Neural cell (in vitro differentiated cells): ENCODE results near the gene GPR84. TPM values are rescaled to one million over a fixed set of nuclear protein-coding genes. Genes with fewer than 3 reads are reported as not detected.

Experiments used
- H2AFZ ChIP-seq: fragments of 200-600, 300-800 bp; sonication (generic), shearing (Covaris generic); 2 replicates; pipeline ENCODE4 v1.6.0; 2014; ENCODE audit warnings: low read depth, mild to moderate bottlenecking, antibody characterized with exemption, low read length, moderate library complexity
- H3F3A ChIP-seq: fragments of 200-600 bp; shearing (Covaris generic); 2 replicates; pipeline ENCODE4 v1.6.1; 2016; ENCODE audit warnings: mild to moderate bottlenecking, moderate library complexity, mixed read lengths, antibody characterized with exemption, low read length; ENCODE audit not compliant: insufficient read depth, poor library complexity, severe bottlenecking
- H3K27ac ChIP-seq: fragments of 200-600, 300-800 bp; sonication (generic), shearing (Covaris generic); 2 replicates; pipeline ENCODE4 v1.5.1; 2014; ENCODE audit warnings: mild to moderate bottlenecking, low read length, moderate library complexity
- H3K27me3 ChIP-seq: fragments of 300-800, 200-600 bp; sonication (generic), shearing (Covaris generic); 2 replicates; pipeline ENCODE4 v1.6.0; 2014; ENCODE audit warnings: mild to moderate bottlenecking, low read depth, low read length, moderate library complexity; ENCODE audit not compliant: insufficient read depth
- H3K36me3 ChIP-seq: fragments of 300-800, 200-600 bp; sonication (generic), shearing (Covaris generic); 2 replicates; pipeline ENCODE4 v1.5.1; 2014; ENCODE audit warnings: mild to moderate bottlenecking, antibody characterized with exemption, low read length, moderate library complexity; ENCODE audit not compliant: insufficient read depth
- H3K4me2 ChIP-seq: fragments of 300-800, 200-600 bp; sonication (generic), shearing (Covaris generic); 2 replicates; pipeline ENCODE4 v1.6.0; 2014; ENCODE audit warnings: mild to moderate bottlenecking, low read length
- H3K4me3 ChIP-seq: fragments of 300-800, 200-600 bp; sonication (generic), shearing (Covaris generic); 2 replicates; pipeline ENCODE4 v1.5.1; 2014; ENCODE audit warnings: mild to moderate bottlenecking, low read length, moderate library complexity
- H3K79me2 ChIP-seq: fragments of 200-600 bp; shearing (Covaris generic); replicated peaks from 2 replicates; pipeline ENCODE4 v1.6.0; 2014; ENCODE audit warnings: mild to moderate bottlenecking, low read length, moderate library complexity; ENCODE audit not compliant: insufficient read depth
- H3K9ac ChIP-seq: fragments of 300-800, 200-600 bp; sonication (generic), shearing (Covaris generic); 2 replicates; pipeline ENCODE4 v1.6.1; 2016; ENCODE audit warnings: mild to moderate bottlenecking, low read length, mixed read lengths
- H3K9me2 ChIP-seq: fragments of 200-600 bp; shearing (Covaris generic); 2 replicates; pipeline ENCODE4 v1.6.1; 2016; ENCODE audit warnings: mild to moderate bottlenecking, low read length, mixed read lengths; ENCODE audit not compliant: insufficient read depth
- H3K9me3 ChIP-seq: fragments of 200-600, 300-800 bp; sonication (generic), shearing (Covaris generic); 2 replicates; pipeline ENCODE4 v1.6.1; 2016; ENCODE audit warnings: mild to moderate bottlenecking, mixed run types, low read length, moderate library complexity, mixed read lengths
- H4K20me1 ChIP-seq: fragments of 200-600 bp; shearing (Covaris generic); 2 replicates; pipeline ENCODE4 v1.6.1; 2016; ENCODE audit warnings: mild to moderate bottlenecking, mixed run types; ENCODE audit not compliant: insufficient read depth
- EP300 ChIP-seq: fragments of 450-650 bp; conservative IDR thresholded peaks from 2 replicates; pipeline ENCODE4 v1.6.1; 2014; ENCODE audit warnings: antibody characterized with exemption, mild to moderate bottlenecking, moderate library complexity; ENCODE audit not compliant: poor library complexity, severe bottlenecking
- EZH2 ChIP-seq: fragments of 200-600, 300-800 bp; shearing (Covaris generic), sonication (generic); IDR thresholded peaks from 2 replicates; pipeline ENCODE4 v1.6.1; 2014; ENCODE audit warnings: antibody characterized with exemption, low read length, borderline replicate concordance, mild to moderate bottlenecking; ENCODE audit not compliant: insufficient read depth, poor library complexity, severe bottlenecking
- MXI1 ChIP-seq: fragments of 450-650 bp; conservative IDR thresholded peaks from 2 replicates; pipeline ENCODE4 v1.6.1; 2014; ENCODE audit warnings: antibody characterized with exemption, mild to moderate bottlenecking; ENCODE audit not compliant: poor library complexity, severe bottlenecking
- POLR2AphosphoS5 ChIP-seq: IDR thresholded peaks from 2 replicates; pipeline ENCODE4 v1.6.1; 2012
- RAD21 ChIP-seq: fragments of 450-650 bp; conservative IDR thresholded peaks from 2 replicates; pipeline ENCODE4 v1.6.1; 2014; ENCODE audit warnings: antibody characterized with exemption, mild to moderate bottlenecking, moderate library complexity
- SMC3 ChIP-seq: fragments of 450-650 bp; conservative IDR thresholded peaks from 2 replicates; pipeline ENCODE4 v1.6.1; 2014; ENCODE audit warnings: antibody characterized with exemption, mild to moderate bottlenecking, moderate library complexity; ENCODE audit not compliant: poor library complexity
- TAF1 ChIP-seq: IDR thresholded peaks from 2 replicates; pipeline ENCODE4 v1.6.1; 2012; ENCODE audit warnings: low read depth
- polyA minus RNA-seq: library from RNA; depleted of rRNA, polyadenylated mRNA; stranded (reverse); fragments of >200 nt; gene quantifications from 2 replicates; pipeline ENCODE4 v1.2.3, GENCODE V29; 2014
- polyA plus RNA-seq: library from polyadenylated mRNA; depleted of rRNA; stranded (reverse); fragments of >200 nt; gene quantifications from 2 replicates; pipeline ENCODE4 v1.2.3, GENCODE V29; 2014
- TF ChIP-seq, protein P1 (sequence below): IDR thresholded peaks from 2 replicates; pipeline ENCODE4 v1.6.1; 2012; ENCODE audit warnings: borderline replicate concordance
- TF ChIP-seq, protein P2 (sequence below): fragments of 450-650 bp; IDR thresholded peaks from 2 replicates; pipeline ENCODE4 v1.5.1; 2014; ENCODE audit warnings: antibody characterized with exemption, mild to moderate bottlenecking, moderate library complexity; ENCODE audit not compliant: poor library complexity, severe bottlenecking

Gene GPR84
- not detected in 2 replicates for polyA plus RNA-seq
- polyA minus RNA-seq: not detected in 2 replicates

DNA sequence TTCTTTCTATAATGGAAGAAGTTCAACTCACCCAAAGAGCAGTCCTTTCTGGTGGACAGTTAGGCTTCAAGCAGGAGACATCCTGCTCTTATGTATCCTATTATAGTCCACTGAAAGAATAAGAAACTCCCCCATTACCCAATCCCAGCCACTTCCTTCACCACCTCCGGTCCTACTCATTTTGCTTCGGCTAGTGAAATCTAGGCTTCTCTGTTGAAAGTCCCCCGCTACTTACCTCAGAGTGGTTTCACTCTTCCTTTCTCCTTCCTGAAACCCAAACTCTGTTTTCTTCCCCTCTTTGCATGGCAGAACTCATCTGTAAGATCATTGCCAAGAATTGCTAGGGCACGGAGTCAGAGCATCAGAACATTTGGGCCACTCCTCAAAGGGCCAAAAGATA is at the start of gene GPR84:
TSS of gene GPR84 (minus strand) at position 74 of the 400 bp plus-strand sequence. CDS start 635 bp downstream, outside the sequence.
- no peak within 1 kb of the TSS for H2AFZ ChIP-seq
- no peaks in the 10 kb centered on the region for H3K79me2 ChIP-seq
- H3K4me2 ChIP-seq: no peak within 1 kb of the TSS
- no peak within 1 kb of the TSS for H3K4me3 ChIP-seq
- H3K27ac ChIP-seq: no peak within 1 kb of the TSS
- H3K9me2 ChIP-seq: no peaks in the 10 kb centered on the region
- H3F3A ChIP-seq: peaks cover 4% of the 10 kb centered on the region
- TF ChIP-seq POLR2AphosphoS5: no peak
- no peak for TF ChIP-seq SMC3
- TF ChIP-seq RAD21: no peak
- TF ChIP-seq EZH2: no peak
- no peak for TF ChIP-seq TAF1
- no peak for TF ChIP-seq MXI1
- TF ChIP-seq EP300: no peak
- TF ChIP-seq, protein P1, sequence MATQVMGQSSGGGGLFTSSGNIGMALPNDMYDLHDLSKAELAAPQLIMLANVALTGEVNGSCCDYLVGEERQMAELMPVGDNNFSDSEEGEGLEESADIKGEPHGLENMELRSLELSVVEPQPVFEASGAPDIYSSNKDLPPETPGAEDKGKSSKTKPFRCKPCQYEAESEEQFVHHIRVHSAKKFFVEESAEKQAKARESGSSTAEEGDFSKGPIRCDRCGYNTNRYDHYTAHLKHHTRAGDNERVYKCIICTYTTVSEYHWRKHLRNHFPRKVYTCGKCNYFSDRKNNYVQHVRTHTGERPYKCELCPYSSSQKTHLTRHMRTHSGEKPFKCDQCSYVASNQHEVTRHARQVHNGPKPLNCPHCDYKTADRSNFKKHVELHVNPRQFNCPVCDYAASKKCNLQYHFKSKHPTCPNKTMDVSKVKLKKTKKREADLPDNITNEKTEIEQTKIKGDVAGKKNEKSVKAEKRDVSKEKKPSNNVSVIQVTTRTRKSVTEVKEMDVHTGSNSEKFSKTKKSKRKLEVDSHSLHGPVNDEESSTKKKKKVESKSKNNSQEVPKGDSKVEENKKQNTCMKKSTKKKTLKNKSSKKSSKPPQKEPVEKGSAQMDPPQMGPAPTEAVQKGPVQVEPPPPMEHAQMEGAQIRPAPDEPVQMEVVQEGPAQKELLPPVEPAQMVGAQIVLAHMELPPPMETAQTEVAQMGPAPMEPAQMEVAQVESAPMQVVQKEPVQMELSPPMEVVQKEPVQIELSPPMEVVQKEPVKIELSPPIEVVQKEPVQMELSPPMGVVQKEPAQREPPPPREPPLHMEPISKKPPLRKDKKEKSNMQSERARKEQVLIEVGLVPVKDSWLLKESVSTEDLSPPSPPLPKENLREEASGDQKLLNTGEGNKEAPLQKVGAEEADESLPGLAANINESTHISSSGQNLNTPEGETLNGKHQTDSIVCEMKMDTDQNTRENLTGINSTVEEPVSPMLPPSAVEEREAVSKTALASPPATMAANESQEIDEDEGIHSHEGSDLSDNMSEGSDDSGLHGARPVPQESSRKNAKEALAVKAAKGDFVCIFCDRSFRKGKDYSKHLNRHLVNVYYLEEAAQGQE: no peak
- TF ChIP-seq, protein P2, sequence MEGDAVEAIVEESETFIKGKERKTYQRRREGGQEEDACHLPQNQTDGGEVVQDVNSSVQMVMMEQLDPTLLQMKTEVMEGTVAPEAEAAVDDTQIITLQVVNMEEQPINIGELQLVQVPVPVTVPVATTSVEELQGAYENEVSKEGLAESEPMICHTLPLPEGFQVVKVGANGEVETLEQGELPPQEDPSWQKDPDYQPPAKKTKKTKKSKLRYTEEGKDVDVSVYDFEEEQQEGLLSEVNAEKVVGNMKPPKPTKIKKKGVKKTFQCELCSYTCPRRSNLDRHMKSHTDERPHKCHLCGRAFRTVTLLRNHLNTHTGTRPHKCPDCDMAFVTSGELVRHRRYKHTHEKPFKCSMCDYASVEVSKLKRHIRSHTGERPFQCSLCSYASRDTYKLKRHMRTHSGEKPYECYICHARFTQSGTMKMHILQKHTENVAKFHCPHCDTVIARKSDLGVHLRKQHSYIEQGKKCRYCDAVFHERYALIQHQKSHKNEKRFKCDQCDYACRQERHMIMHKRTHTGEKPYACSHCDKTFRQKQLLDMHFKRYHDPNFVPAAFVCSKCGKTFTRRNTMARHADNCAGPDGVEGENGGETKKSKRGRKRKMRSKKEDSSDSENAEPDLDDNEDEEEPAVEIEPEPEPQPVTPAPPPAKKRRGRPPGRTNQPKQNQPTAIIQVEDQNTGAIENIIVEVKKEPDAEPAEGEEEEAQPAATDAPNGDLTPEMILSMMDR: no peak
- H4K20me1 ChIP-seq: no peaks in the 10 kb centered on the region
- H3K36me3 ChIP-seq: no peaks in the 10 kb centered on the region
- no peaks in the 10 kb centered on the region for H3K9me3 ChIP-seq
- no peak within 1 kb of the TSS for H3K9ac ChIP-seq
- H3K27me3 ChIP-seq: no peaks in the 10 kb centered on the region

DNA sequence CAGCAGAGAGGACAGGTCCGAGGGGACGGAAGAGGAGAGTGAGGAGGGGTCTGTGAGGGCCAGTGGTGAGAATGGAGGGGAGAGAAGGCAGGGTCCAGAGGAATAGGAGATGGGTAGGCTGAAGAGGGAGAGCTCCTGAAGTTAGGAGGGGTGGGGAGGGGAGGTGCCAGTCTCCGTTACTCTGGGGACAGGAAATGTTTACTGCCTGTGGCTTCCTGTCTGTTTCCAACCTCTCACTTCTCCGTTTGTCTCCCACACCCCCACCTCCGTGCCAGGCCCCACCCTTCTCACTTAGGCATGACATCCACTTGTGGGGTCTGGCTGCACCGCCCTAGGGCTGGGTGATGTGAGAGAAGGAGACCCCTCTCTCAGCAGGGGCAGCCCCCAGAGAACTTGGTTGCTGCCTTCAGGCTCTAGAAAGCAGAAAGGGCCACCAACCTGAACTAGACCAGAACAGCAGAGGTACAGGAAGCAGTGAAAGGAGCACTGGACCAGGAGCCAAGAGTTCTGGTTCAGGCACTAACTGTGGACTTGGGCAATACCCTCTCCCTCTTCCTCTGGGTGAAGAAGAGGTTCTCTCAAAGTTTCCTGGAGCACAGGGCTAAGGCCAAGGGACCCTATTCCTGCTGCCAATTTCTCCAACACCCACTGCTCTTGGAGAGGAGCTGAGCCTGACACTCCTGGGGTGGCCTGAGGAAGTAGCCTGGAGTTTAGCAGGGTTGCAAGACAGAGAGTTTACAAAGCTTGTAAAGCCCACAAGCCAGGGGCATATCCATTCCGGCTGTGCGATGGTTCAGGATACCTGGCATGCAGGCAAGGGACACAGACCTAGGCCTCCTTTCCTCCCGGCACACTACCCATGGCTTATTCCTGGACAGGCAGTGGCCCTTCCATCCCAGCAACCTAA is 49.3 kb upstream of the GPR84 start:
- Histone ChIP-seq H3K36me3 (no peaks in the 10 kb centered on the region), H3K9ac (no peak overlapping the region), H3K27ac (no peak overlapping the region)

More for the DNA sequence above, 49.3 kb upstream of the GPR84 start:
- Histone ChIP-seq H3F3A (no peaks in the 10 kb centered on the region), H4K20me1 (no peaks in the 10 kb centered on the region), H3K27me3 (peaks cover 12% of the 10 kb centered on the region), H3K4me2 (no peak overlapping the region), H2AFZ (no peak overlapping the region), H3K9me2 (no peaks in the 10 kb centered on the region), H3K79me2 (no peaks in the 10 kb centered on the region), H3K4me3 (no peak overlapping the region), H3K9me3 (no peaks in the 10 kb centered on the region)
- TF ChIP-seq SMC3 (no peak), RAD21 (no peak), POLR2AphosphoS5 (no peak), EZH2 (no peak), TAF1 (no peak), EP300 (no peak), MXI1 (no peak)
- TF ChIP-seq, protein P1: no peak
- TF ChIP-seq, protein P2: no peak
